Neural progenitor cell (in vitro differentiated cells): Measurements from ENCODE around the gene FAF1. TPM values are rescaled to one million over a fixed set of nuclear protein-coding genes. Genes with fewer than 3 reads are reported as not detected.
"Not testable (repeated sequence)": the region's sequence is repeated elsewhere in the genome, so short reads cannot be mapped to it uniquely, and the experiment has no call there.

Experiments
- DNase-seq: peaks from one replicate; pipeline ENCODE4 v3.0.0-alpha.2; 2016; ENCODE audit warnings: low spot score
- H2AFZ ChIP-seq: fragments of 200-600 bp; sonication (generic); replicated peaks from 2 replicates; pipeline ENCODE4 v1.6.1; 2016; ENCODE audit warnings: antibody characterized with exemption
- H3F3A ChIP-seq: fragments of 200-600 bp; sonication (generic); 2 replicates; pipeline ENCODE4 v1.6.1; 2016; ENCODE audit warnings: antibody characterized with exemption, low read depth
- H3K27ac ChIP-seq: fragments of 200-600 bp; sonication (generic); 2 replicates; pipeline ENCODE4 v1.5.1; 2016; ENCODE audit warnings: mild to moderate bottlenecking
- H3K27me3 ChIP-seq: fragments of 200-600 bp; sonication (generic); 2 replicates; pipeline ENCODE4 v1.6.1; 2016; ENCODE audit warnings: mild to moderate bottlenecking, moderate library complexity
- H3K36me3 ChIP-seq: fragments of 200-600 bp; sonication (generic); 2 replicates; pipeline ENCODE4 v1.5.1; 2016
- H3K4me1 ChIP-seq: fragments of 200-600 bp; sonication (generic); 2 replicates; pipeline ENCODE4 v1.6.1; 2016; ENCODE audit warnings: mixed run types
- H3K4me2 ChIP-seq: fragments of 200-600 bp; sonication (generic); 2 replicates; pipeline ENCODE4 v1.6.1; 2016
- H3K4me3 ChIP-seq: fragments of 200-600 bp; sonication (generic); 2 replicates; pipeline ENCODE4 v1.5.1; 2016
- H3K79me2 ChIP-seq: fragments of 200-600 bp; sonication (generic); 2 replicates; pipeline ENCODE4 v1.6.1; 2016; ENCODE audit warnings: low read depth
- H3K9ac ChIP-seq: fragments of 200-600 bp; sonication (generic); 2 replicates; pipeline ENCODE4 v1.6.1; 2016
- H3K9me3 ChIP-seq: fragments of 200-600 bp; sonication (generic); 2 replicates; pipeline ENCODE4 v1.5.1; 2016; ENCODE audit warnings: low read depth
- H4K20me1 ChIP-seq: fragments of 200-600 bp; sonication (generic); 2 replicates; pipeline ENCODE4 v1.6.1; 2016; ENCODE audit warnings: low read depth
- H3K27ac Mint-ChIP-seq: 3 replicates; pipeline ENCODE4 v1.8.0; 2021; ENCODE audit warnings: mixed read lengths
- H3K27me3 Mint-ChIP-seq: 2 replicates; pipeline ENCODE4 v1.8.0; 2022; ENCODE audit warnings: low read depth, mild to moderate bottlenecking, inconsistent platforms, moderate library complexity, mixed read lengths; ENCODE audit not compliant: insufficient read depth
- H3K36me3 Mint-ChIP-seq: 3 replicates; pipeline ENCODE4 v1.8.0; 2021; ENCODE audit warnings: mixed read lengths
- H3K4me1 Mint-ChIP-seq: 3 replicates; pipeline ENCODE4 v1.8.0; 2021; ENCODE audit warnings: mixed read lengths
- H3K4me3 Mint-ChIP-seq: 3 replicates; pipeline ENCODE4 v1.8.0; 2021; ENCODE audit warnings: mild to moderate bottlenecking, moderate library complexity, mixed read lengths
- H3K9me3 Mint-ChIP-seq: 3 replicates; pipeline ENCODE4 v1.8.0; 2020; ENCODE audit warnings: mixed read lengths
- EZH2 ChIP-seq: fragments of 200-600 bp; sonication (generic); IDR thresholded peaks from 2 replicates; pipeline ENCODE4 v1.6.1; 2017; ENCODE audit warnings: antibody characterized with exemption, mild to moderate bottlenecking, moderate library complexity
- EZH2phosphoT487 ChIP-seq: fragments of 200-600 bp; sonication (generic); IDR thresholded peaks from 2 replicates; pipeline ENCODE4 v1.6.1; 2017; ENCODE audit warnings: antibody characterized with exemption
- total RNA-seq: library from RNA; depleted of rRNA; stranded (reverse); fragments of >200 nt; gene quantifications from 2 replicates; pipeline ENCODE4 v1.2.3, GENCODE V29; 2015; ENCODE audit warnings: low replicate concordance
- TF ChIP-seq, protein P1 (sequence below): fragments of 200-600 bp; sonication (generic); IDR thresholded peaks from 2 replicates; pipeline ENCODE4 v1.5.1; 2017; ENCODE audit warnings: antibody characterized with exemption, mild to moderate bottlenecking

Gene FAF1
- total RNA-seq, 1 donor from 2014 or later = 103 TPM

DNA sequence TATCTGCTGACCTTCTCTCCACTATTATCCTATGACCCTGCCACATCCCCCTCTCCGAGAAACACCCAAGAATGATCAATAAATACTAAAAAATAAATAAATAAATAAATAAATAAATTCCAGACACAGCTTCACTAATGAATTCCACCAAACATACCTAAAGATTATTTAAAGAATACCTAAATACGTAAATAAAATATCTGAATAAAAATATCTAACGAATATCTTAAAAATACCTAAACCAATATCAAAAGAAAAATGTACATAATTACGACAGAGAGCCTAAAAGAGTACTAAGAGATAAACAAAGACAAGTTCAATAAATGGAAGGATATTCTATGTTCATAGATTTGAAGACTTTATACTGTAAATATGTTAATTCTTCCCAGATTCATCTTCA is 132.5 kb downstream of the FAF1 start:
- Histone ChIP-seq H3K9me3 (no peaks in the 10 kb centered on the region), H3K36me3 (no peaks in the 10 kb centered on the region), H3K4me2 (no peak overlapping the region), H4K20me1 (no peaks in the 10 kb centered on the region), H3K27me3 (no peaks in the 10 kb centered on the region), H3K27ac (no peak overlapping the region), H3K4me1 (no peaks in the 10 kb centered on the region), H2AFZ (no peak overlapping the region), H3K9ac (no peak overlapping the region), H3K79me2 (peaks cover 17% of the 10 kb centered on the region), H3K4me3 (no peak overlapping the region), H3F3A (no peaks in the 10 kb centered on the region)
- no peak for TF ChIP-seq EZH2
- TF ChIP-seq, protein P1, sequence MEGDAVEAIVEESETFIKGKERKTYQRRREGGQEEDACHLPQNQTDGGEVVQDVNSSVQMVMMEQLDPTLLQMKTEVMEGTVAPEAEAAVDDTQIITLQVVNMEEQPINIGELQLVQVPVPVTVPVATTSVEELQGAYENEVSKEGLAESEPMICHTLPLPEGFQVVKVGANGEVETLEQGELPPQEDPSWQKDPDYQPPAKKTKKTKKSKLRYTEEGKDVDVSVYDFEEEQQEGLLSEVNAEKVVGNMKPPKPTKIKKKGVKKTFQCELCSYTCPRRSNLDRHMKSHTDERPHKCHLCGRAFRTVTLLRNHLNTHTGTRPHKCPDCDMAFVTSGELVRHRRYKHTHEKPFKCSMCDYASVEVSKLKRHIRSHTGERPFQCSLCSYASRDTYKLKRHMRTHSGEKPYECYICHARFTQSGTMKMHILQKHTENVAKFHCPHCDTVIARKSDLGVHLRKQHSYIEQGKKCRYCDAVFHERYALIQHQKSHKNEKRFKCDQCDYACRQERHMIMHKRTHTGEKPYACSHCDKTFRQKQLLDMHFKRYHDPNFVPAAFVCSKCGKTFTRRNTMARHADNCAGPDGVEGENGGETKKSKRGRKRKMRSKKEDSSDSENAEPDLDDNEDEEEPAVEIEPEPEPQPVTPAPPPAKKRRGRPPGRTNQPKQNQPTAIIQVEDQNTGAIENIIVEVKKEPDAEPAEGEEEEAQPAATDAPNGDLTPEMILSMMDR = no peak
- Mint-ChIP-seq H3K4me3 (no peak overlapping the region), H3K4me1 (no peaks in the 10 kb centered on the region), H3K27me3 (no peaks in the 10 kb centered on the region), H3K36me3 (peaks cover 6% of the 10 kb centered on the region), H3K27ac (no peak overlapping the region), H3K9me3 (peaks cover 13% of the 10 kb centered on the region)
- DNase-seq = no peak

GRCh38 chr1:50826792-50827191 is 133.3 kb downstream of the FAF1 start:
- not testable (repeated sequence) for H3K4me1 Mint-ChIP-seq, H4K20me1 ChIP-seq
- peaks cover 11% of the 10 kb centered on the region for H3K9me3 Mint-ChIP-seq

GRCh38 chr1:50822035-50822776 is 137.9 kb downstream of the FAF1 start:
- no peaks in the 10 kb centered on the region for H3K9me3 ChIP-seq

More at GRCh38 chr1:50826792-50827191, 133.3 kb downstream of the FAF1 start:
- H3K4me1 ChIP-seq, DNase-seq, H2AFZ ChIP-seq, H3F3A ChIP-seq, H3K36me3 ChIP-seq, H3K27me3 Mint-ChIP-seq, H3K27ac Mint-ChIP-seq, H3K4me2 ChIP-seq, H3K36me3 Mint-ChIP-seq, H3K9ac ChIP-seq, H3K4me3 Mint-ChIP-seq, H3K27ac ChIP-seq, H3K9me3 ChIP-seq, H3K4me3 ChIP-seq, H3K27me3 ChIP-seq: not testable (repeated sequence)
- H3K79me2 ChIP-seq = peaks cover 17% of the 10 kb centered on the region

DNA sequence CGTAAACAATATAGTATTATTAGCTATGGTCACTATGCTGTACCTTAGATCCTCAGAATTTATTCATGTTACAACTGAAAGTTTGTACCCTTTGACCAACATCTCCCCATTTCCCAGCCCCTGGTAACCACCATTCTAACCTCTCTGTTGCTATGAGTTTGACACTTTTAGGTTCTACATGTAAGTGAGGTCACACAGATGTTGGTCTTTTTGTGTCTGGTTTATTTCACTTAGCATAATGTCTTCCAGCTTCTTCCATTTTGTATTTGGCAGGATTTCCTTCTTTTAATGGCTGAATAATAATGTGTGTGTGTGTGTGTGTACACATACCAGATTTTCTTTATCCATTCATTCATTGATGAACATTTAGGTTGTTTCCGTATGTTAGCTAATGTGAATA is 139.5 kb downstream of the FAF1 start:
- Histone ChIP-seq H3K9ac (no peak overlapping the region), H4K20me1 (peaks cover 4% of the 10 kb centered on the region), H2AFZ (no peak overlapping the region), H3K4me1 (no peaks in the 10 kb centered on the region), H3K79me2 (peaks cover 24% of the 10 kb centered on the region), H3K9me3 (no peaks in the 10 kb centered on the region), H3K4me3 (no peak overlapping the region), H3K27me3 (no peaks in the 10 kb centered on the region), H3F3A (no peaks in the 10 kb centered on the region), H3K27ac (no peak overlapping the region), H3K4me2 (no peak overlapping the region), H3K36me3 (no peaks in the 10 kb centered on the region)
- H3K4me3 Mint-ChIP-seq = no peak overlapping the region
- H3K36me3 Mint-ChIP-seq = peaks cover 1% of the 10 kb centered on the region
- H3K9me3 Mint-ChIP-seq = no peaks in the 10 kb centered on the region
- TF ChIP-seq, protein P1 = no peak
- no peak for TF ChIP-seq EZH2
- no peak for TF ChIP-seq EZH2phosphoT487
- H3K27ac Mint-ChIP-seq = no peak overlapping the region
- DNase-seq = no peak
- no peaks in the 10 kb centered on the region for H3K4me1 Mint-ChIP-seq
- H3K27me3 Mint-ChIP-seq = no peaks in the 10 kb centered on the region

More at GRCh38 chr1:50822035-50822776, 137.9 kb downstream of the FAF1 start:
- Histone ChIP-seq H3K27ac (no peak overlapping the region), H3K9ac (no peak overlapping the region), H2AFZ (no peak overlapping the region), H3K4me1 (no peaks in the 10 kb centered on the region), H3K27me3 (no peaks in the 10 kb centered on the region), H3K4me3 (no peak overlapping the region), H3F3A (no peaks in the 10 kb centered on the region), H3K79me2 (peaks cover 22% of the 10 kb centered on the region), H4K20me1 (peaks cover 4% of the 10 kb centered on the region), H3K4me2 (no peak overlapping the region), H3K36me3 (no peaks in the 10 kb centered on the region)
- no peak for DNase-seq
- peaks cover 2% of the 10 kb centered on the region for H3K36me3 Mint-ChIP-seq
- H3K4me3 Mint-ChIP-seq = no peak overlapping the region
- peaks cover 4% of the 10 kb centered on the region for H3K9me3 Mint-ChIP-seq
- H3K27ac Mint-ChIP-seq = no peak overlapping the region
- no peaks in the 10 kb centered on the region for H3K4me1 Mint-ChIP-seq
- H3K27me3 Mint-ChIP-seq = no peaks in the 10 kb centered on the region
- TF ChIP-seq EZH2 (no peak), EZH2phosphoT487 (no peak)
- TF ChIP-seq, protein P1 = no peak
